ENCODE measurements around the gene GRIK4.

Gene GRIK4

DNA sequence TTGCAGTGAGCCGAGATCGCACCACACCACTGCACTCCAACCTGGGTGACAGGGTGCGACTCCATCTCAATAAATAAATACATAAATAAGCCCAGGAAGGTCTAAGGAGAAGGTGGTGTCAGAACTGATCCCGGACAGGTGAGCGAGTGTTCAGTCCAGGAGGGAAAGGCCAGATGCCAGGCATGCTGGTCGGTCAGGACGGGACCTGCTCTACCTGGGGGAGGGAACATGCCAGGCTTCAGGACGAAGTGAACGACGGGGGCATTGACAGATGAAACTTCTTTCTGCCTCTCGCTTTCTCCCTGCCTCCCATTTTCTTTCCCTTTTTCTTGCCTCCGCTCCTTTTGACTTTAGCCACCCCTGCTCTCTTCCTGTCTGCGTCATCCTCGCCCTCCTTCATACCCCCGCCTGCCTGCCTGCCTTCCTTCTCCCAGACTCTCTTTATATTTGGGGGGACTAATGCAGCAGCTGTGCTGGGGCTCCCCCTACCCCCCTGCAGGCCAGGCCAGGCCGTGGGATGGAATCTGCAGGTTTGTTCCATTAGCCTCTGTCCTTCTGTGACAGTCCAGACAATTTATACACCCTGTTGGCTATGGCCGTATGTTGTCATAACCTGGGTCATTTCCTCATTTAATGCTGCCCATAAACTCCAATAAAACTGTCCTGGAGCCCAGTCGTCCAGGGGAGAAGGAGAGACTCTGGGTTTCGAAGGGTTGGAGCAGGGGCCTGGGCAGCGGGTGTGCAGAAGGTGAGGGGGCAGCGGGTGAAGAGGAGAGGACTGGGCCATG, 303.2 kb downstream of the GRIK4 start:
- Histone ChIP-seq H3K4me3 (ENCODE audit: low read length) (no peak overlapping the region), H3K36me3 (ENCODE audit: insufficient read depth, low read length) (no peaks in the 10 kb centered on the region), H3K9me3 (ENCODE audit: low read length) (no peaks in the 10 kb centered on the region), H3K27me3 (ENCODE audit: insufficient read depth, low read length) (no peaks in the 10 kb centered on the region), H3K4me1 (ENCODE audit: insufficient read depth, low read length) (peaks cover 3% of the 10 kb centered on the region), H2AFZ (ENCODE audit: low read depth, low read length) (no peak overlapping the region)

DNA sequence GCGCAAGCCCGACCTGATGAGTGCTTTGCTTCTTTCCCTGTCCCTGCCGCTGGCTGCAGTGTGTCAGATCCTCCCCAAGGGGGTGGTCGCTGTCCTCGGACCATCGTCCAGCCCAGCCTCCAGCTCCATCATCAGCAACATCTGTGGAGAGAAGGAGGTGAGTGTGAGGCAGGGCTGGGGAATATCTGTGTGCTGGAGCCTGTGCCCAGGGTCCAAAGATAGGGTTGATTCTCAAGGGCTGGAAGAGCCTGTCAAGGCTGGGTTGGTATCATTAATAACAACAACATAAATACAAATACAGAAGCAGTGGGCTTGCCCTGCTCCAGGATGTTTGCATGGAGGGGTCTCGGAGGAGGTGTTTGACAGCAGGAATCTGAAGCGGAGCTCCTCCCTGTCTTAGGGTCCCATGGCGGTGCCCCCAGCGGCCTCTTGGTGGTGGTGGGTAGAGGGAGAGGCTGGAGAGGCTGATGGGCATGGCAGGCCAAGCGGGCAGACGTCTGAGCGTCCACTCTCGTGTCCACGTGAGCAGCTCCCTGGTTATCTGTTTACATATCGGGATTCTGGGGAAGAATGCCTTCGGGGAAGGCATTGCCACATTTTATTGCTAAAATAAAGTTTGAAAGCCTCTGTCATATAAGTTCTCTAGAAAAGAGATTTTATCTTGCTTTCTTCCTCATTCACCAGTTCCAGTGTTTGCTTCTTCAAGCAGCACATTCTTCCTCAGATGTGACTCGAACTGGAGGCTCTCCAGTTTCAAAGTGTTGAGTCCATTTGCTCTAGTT, 304.0 kb downstream of the GRIK4 start:
- H3K4me3 ChIP-seq (ENCODE audit: low read length): no peak overlapping the region
- no peaks in the 10 kb centered on the region for H3K27me3 ChIP-seq (ENCODE audit: insufficient read depth, low read length)
- no peaks in the 10 kb centered on the region for H3K9me3 ChIP-seq (ENCODE audit: low read length)
- H3K4me1 ChIP-seq (ENCODE audit: insufficient read depth, low read length): peaks cover 3% of the 10 kb centered on the region
- no peaks in the 10 kb centered on the region for H3K36me3 ChIP-seq (ENCODE audit: insufficient read depth, low read length)
- H2AFZ ChIP-seq (ENCODE audit: low read depth, low read length): no peak overlapping the region

DNA sequence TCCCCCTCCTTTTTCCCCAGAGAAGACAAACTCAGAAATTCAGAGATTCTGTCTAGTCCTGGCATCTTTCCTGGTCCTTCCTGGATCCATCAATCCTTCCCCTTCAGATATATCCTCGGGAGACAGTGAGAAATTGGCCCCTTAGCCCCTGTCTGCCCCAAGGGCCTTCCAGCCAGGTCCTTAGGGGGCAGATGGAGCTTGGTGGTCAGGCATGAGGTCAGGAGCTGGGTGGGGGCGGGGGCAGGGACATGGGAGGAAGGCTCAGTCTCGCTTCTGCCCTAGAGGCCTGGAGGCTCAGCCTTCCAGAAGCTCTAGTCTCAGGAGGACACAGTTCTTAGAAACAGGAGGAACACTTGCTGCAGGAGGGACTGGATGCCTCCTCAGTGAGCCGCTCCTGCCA, 304.6 kb downstream of the GRIK4 start:
- H3K27me3 ChIP-seq (ENCODE audit: insufficient read depth, low read length): no peaks in the 10 kb centered on the region
- no peaks in the 10 kb centered on the region for H3K9me3 ChIP-seq (ENCODE audit: low read length)
- no peak overlapping the region for H3K4me3 ChIP-seq (ENCODE audit: low read length)
- H3K36me3 ChIP-seq (ENCODE audit: insufficient read depth, low read length): no peaks in the 10 kb centered on the region
- H2AFZ ChIP-seq (ENCODE audit: low read depth, low read length): no peak overlapping the region
- peaks cover 3% of the 10 kb centered on the region for H3K4me1 ChIP-seq (ENCODE audit: insufficient read depth, low read length)

GRCh38 chr11:120816711-120817110, 305.2 kb downstream of the GRIK4 start:
- no peak overlapping the region for H2AFZ ChIP-seq (ENCODE audit: low read depth, low read length)
- H3K4me3 ChIP-seq (ENCODE audit: low read length): no peak overlapping the region
- no peaks in the 10 kb centered on the region for H3K27me3 ChIP-seq (ENCODE audit: insufficient read depth, low read length)
- H3K36me3 ChIP-seq (ENCODE audit: insufficient read depth, low read length): no peaks in the 10 kb centered on the region
- no peaks in the 10 kb centered on the region for H3K9me3 ChIP-seq (ENCODE audit: low read length)
- peaks cover 3% of the 10 kb centered on the region for H3K4me1 ChIP-seq (ENCODE audit: insufficient read depth, low read length)

DNA sequence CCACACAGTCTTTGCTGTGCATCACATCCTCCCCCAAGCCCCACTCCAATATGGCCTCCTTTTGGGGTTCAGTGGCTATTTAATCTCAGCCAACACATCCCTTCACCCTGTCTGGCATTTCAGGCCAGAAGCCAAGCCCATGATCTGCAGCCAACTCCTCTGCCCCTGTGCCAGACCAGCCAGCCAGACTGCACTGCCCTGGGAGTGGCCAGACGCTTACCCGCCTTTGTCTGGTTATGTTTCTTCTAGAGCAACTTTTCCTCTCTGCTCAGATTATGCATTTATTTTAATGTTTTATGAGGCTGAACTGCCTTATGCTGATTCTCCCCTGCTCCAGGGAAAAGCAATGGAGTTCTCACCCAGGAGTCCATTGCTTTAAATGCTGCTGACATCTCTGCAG, 305.6 kb downstream of the GRIK4 start:
- H2AFZ ChIP-seq (ENCODE audit: low read depth, low read length): no peak overlapping the region
- H3K36me3 ChIP-seq (ENCODE audit: insufficient read depth, low read length): no peaks in the 10 kb centered on the region
- no peaks in the 10 kb centered on the region for H3K27me3 ChIP-seq (ENCODE audit: insufficient read depth, low read length)
- peaks cover 3% of the 10 kb centered on the region for H3K4me1 ChIP-seq (ENCODE audit: insufficient read depth, low read length)
- H3K9me3 ChIP-seq (ENCODE audit: low read length): no peaks in the 10 kb centered on the region
- H3K4me3 ChIP-seq (ENCODE audit: low read length): no peak overlapping the region

GRCh38 chr11:120818097-120818496, 306.5 kb downstream of the GRIK4 start:
- H3K36me3 ChIP-seq (ENCODE audit: insufficient read depth, low read length): no peaks in the 10 kb centered on the region
- H2AFZ ChIP-seq (ENCODE audit: low read depth, low read length): no peak overlapping the region
- H3K4me1 ChIP-seq (ENCODE audit: insufficient read depth, low read length): peaks cover 3% of the 10 kb centered on the region
- no peaks in the 10 kb centered on the region for H3K9me3 ChIP-seq (ENCODE audit: low read length)
- no peaks in the 10 kb centered on the region for H3K27me3 ChIP-seq (ENCODE audit: insufficient read depth, low read length)
- H3K4me3 ChIP-seq (ENCODE audit: low read length): no peak overlapping the region

GRCh38 chr11:120819003-120819402, 307.5 kb downstream of the GRIK4 start:
- Histone ChIP-seq H3K36me3 (ENCODE audit: insufficient read depth, low read length) (no peaks in the 10 kb centered on the region), H2AFZ (ENCODE audit: low read depth, low read length) (no peak overlapping the region), H3K27me3 (ENCODE audit: insufficient read depth, low read length) (no peaks in the 10 kb centered on the region), H3K9me3 (ENCODE audit: low read length) (no peaks in the 10 kb centered on the region), H3K4me3 (ENCODE audit: low read length) (no peak overlapping the region), H3K4me1 (ENCODE audit: insufficient read depth, low read length) (peaks cover 3% of the 10 kb centered on the region)

- no peaks in the 10 kb centered on the region for H3K27me3 ChIP-seq (ENCODE audit: insufficient read depth, low read length)
Observed at GRCh38 chr11:120819437-120820365, 308.2 kb downstream of the GRIK4 start.

GRCh38 chr11:120823159-120823558, 311.6 kb downstream of the GRIK4 start:
- H3K36me3 ChIP-seq (ENCODE audit: insufficient read depth, low read length): no peaks in the 10 kb centered on the region
- no peak overlapping the region for H3K4me3 ChIP-seq (ENCODE audit: low read length)
- no peaks in the 10 kb centered on the region for H3K9me3 ChIP-seq (ENCODE audit: low read length)
- no peak overlapping the region for H2AFZ ChIP-seq (ENCODE audit: low read depth, low read length)
- peaks cover 2% of the 10 kb centered on the region for H3K4me1 ChIP-seq (ENCODE audit: insufficient read depth, low read length)
- H3K27me3 ChIP-seq (ENCODE audit: insufficient read depth, low read length): no peaks in the 10 kb centered on the region

More at GRCh38 chr11:120819437-120820365, 308.2 kb downstream of the GRIK4 start:
- no peaks in the 10 kb centered on the region for H3K36me3 ChIP-seq (ENCODE audit: insufficient read depth, low read length)
- no peak overlapping the region for H2AFZ ChIP-seq (ENCODE audit: low read depth, low read length)
- no peak overlapping the region for H3K4me3 ChIP-seq (ENCODE audit: low read length)
- H3K9me3 ChIP-seq (ENCODE audit: low read length): no peaks in the 10 kb centered on the region
- peaks cover 3% of the 10 kb centered on the region for H3K4me1 ChIP-seq (ENCODE audit: insufficient read depth, low read length)

DNA sequence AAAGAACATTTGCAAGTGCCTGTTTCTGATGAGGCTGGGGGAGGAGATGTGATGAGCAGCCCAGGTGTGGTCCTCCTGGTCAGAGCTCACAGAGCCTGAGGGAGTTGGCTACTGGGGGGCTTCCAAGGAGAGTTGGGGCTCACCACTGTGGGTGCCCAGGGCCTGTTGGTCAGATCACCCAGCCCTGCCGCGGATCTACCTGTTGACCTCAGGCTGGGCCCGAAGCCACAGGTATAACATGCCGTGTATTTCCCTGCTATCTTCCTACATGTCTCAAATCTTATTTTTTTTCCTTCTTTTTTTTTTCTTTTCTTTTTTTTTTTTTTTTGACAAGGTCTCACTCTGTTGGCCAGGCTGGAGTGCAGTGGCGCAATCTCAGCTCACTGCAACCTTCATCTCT, 312.7 kb downstream of the GRIK4 start:
- Histone ChIP-seq H3K4me1 (ENCODE audit: insufficient read depth, low read length) (no peaks in the 10 kb centered on the region), H2AFZ (ENCODE audit: low read depth, low read length) (no peak overlapping the region), H3K27me3 (ENCODE audit: insufficient read depth, low read length) (no peaks in the 10 kb centered on the region), H3K4me3 (ENCODE audit: low read length) (no peak overlapping the region), H3K36me3 (ENCODE audit: insufficient read depth, low read length) (no peaks in the 10 kb centered on the region), H3K9me3 (ENCODE audit: low read length) (no peaks in the 10 kb centered on the region)

DNA sequence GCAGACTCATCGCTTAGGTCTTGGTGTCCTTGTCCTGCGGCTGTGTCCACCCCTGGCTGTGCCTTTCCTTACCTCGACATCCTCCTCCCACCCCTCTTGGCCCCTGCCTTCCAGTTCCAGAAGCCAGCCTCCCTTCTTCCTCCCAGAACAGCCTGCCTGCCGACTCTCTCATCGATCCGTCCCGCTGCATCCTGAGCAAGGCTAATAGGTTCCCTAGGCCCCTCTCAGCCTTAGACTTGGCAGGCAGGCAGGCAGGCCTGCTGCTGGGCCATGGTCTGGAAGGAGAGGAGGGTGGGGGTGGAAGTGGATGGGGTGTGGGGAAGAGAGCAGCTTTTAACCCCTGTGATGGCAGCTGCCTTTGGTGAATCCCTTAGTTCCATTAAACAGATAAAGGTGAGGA, 315.6 kb downstream of the GRIK4 start:
- Histone ChIP-seq H3K4me3 (ENCODE audit: low read length) (no peak overlapping the region), H3K36me3 (ENCODE audit: insufficient read depth, low read length) (no peaks in the 10 kb centered on the region), H3K4me1 (ENCODE audit: insufficient read depth, low read length) (peaks cover 3% of the 10 kb centered on the region), H2AFZ (ENCODE audit: low read depth, low read length) (no peak overlapping the region), H3K27me3 (ENCODE audit: insufficient read depth, low read length) (no peaks in the 10 kb centered on the region), H3K9me3 (ENCODE audit: low read length) (no peaks in the 10 kb centered on the region)

DNA sequence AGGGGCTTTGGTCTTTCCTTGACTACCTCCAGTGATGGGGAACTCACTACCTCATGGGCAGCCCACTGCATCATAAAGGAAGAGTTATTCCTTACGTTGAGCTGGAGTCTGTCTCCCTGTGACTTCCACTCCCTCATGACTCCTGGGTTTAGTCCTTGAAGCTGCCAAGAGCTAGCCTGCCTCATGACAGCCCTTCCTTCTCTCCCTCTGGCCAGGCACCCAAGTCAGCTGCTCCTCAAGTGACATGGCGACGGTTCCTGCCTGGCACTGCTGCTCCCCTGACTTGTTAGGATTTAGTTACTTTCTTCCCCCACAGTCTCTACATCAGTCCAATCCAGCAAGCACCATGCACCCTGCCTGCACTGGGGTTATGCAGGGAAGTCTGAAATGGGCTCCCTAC, 316.3 kb downstream of the GRIK4 start:
- H2AFZ ChIP-seq (ENCODE audit: low read depth, low read length): no peak overlapping the region
- no peaks in the 10 kb centered on the region for H3K36me3 ChIP-seq (ENCODE audit: insufficient read depth, low read length)
- no peaks in the 10 kb centered on the region for H3K9me3 ChIP-seq (ENCODE audit: low read length)
- H3K4me3 ChIP-seq (ENCODE audit: low read length): no peak overlapping the region
- H3K27me3 ChIP-seq (ENCODE audit: insufficient read depth, low read length): no peaks in the 10 kb centered on the region
- peaks cover 9% of the 10 kb centered on the region for H3K4me1 ChIP-seq (ENCODE audit: insufficient read depth, low read length)

DNA sequence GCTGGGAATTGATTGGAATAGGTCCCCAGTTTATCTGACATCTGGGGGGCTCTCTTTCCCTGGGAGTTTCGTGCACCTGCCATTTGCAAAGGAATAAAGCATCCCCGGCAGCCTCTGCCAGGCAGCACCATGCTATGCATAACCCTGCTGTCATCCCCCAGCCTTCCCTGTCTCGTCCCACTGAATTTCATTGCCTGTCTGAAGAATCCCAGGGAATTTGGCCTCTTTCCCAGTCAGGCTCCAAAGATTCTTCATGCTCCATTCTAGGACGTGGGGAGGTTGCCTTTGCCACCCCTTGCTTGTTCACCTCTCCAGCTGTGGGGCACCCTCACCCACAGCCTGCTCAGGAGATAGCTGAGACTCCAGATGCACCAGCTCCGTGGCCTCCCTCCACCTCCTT, 317.3 kb downstream of the GRIK4 start:
- Histone ChIP-seq H3K9me3 (ENCODE audit: low read length) (no peaks in the 10 kb centered on the region), H3K27me3 (ENCODE audit: insufficient read depth, low read length) (no peaks in the 10 kb centered on the region), H3K4me1 (ENCODE audit: insufficient read depth, low read length) (peaks cover 19% of the 10 kb centered on the region), H3K4me3 (ENCODE audit: low read length) (no peak overlapping the region), H2AFZ (ENCODE audit: low read depth, low read length) (no peak overlapping the region), H3K36me3 (ENCODE audit: insufficient read depth, low read length) (no peaks in the 10 kb centered on the region)
